T-helper 1 cell treated with Interleukin-12 subunit alpha and Interleukin-12 subunit beta and Interleukin-4 antibody, amounts not matched to agents 30 ng/mL and 1 ng/mL, for 36 hours (primary cell): ENCODE results near the gene KLHL29. TPM values are rescaled to one million over a fixed set of nuclear protein-coding genes. Genes with fewer than 3 reads are reported as not detected.
"Not testable (repeated sequence)": the region's sequence is repeated elsewhere in the genome, so short reads cannot be mapped to it uniquely, and the experiment has no call there.

Experiments
- intact Hi-C: fragments of 100-400 bp; cut with micrococcal nuclease; formaldehyde crosslinking; loops from one replicate; pipeline ENCODE4 v1.15.1; 2024
- total RNA-seq: library from RNA; stranded (reverse); gene quantifications from 2 replicates; pipeline ENCODE4 v1.2.3, GENCODE V29; 2022

The KLHL29 gene
- total RNA-seq: 2.2 and 2.6 TPM in 2 replicates

DNA sequence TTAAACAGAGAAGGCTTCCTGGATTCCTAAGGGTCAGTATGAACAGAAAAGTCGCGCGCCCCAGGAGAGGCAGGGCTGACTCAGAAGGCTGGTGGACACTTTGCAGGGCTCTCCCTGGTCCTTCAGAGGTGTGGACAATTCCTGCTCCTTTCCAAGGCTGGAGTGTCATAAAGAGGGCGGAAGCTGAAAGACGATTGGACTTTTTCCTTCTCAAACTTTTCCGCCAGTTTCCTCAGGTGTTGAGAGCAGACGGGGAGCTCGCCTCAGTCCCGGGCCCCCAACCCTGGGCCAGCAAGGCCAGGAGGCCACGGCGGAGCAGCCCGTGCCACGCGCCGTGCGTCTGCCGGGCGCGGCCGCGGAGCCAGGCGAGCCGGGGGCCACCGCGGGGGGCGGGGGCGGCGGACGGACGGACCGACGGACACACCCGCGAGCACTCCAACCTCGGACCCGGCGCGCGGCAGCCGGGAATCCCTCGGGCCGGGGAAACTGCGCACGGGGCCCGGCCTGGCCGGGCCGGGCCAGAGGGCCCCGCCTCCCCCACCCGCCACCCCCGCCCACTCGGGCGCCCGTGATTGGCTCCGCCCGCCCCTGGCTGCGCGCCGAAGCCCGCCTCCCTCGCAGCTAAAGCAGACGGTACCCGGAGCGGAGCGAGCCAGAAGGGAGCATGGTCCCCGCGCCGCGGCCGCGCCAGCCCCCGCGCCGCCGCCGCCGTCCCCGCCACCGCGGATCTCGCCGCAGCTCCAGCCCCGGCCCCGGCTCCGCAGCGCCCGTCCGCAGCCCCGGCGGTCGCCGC, at the start of gene KLHL29:
KLHL29 (plus strand) TSS at position 629 of the 793 bp plus-strand sequence. CDS start 177,018 bp downstream, outside the sequence.
- intact Hi-C loops: loop anchor here (2.0 to 10.0 kb wide), 5 partner anchors 68 to 692 kb away; partner anchors contain the start of genes ATAD2B and SF3B6

DNA sequence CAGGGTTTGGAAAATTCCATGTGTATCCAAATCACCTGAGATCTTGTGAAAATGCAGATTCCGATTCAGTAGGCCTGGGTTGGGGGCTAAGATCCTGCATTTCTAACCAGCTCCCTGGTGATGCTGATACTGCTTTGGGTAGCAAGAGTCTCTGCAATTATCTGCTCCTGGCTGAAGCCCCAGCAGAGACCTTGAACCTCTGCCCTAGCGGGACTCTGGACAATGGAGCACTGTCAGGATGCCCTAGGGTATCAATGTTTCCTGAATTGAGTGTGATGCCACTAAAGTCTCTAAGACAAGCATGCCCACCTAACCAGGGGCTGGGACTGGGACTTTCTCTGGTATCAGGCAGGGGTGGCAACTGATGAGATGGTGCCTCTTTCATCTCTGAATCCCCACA, 49.4 kb upstream of the KLHL29 start:
- intact Hi-C loops: no loop called here

DNA sequence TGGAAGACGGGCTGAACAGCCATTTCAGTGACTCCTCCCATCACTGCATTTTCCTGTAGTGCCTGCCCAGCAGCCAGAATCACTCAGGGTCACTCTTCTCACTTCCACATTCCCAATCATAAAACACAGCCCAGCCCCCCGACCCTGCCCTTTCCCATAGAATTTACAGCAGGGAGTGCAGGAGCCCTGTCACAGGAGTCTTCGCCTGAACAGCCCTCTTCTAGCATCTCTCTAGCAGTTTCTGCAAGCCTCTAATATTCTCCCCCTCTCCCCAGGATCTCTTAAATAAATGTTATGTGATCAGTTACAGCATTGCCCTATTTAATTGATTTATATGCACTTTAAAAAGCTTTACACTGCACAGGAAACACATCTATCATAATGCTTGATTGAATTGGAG, 42.9 kb upstream of the KLHL29 start:
- intact Hi-C loops: no loop called here

DNA sequence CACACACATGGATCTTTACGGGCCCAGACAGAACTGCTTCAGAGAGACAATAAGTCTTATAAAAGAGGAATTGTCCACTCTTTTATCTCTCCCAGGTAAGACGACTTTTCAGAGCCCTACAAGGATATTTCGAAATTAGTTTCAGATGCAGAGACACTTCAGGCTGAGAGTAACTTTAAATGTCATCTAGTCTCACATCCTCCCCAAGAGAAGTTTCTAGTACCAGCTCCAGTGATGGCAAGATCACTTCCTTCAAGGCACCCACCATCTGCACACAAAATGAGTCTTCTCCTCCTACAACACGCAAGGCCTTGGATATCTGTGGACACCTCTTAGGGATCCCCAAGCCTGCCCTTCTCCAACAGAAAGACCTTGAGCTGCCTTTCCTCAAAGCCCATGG, 39.0 kb upstream of the KLHL29 start:
- intact Hi-C loops: no loop called here

DNA sequence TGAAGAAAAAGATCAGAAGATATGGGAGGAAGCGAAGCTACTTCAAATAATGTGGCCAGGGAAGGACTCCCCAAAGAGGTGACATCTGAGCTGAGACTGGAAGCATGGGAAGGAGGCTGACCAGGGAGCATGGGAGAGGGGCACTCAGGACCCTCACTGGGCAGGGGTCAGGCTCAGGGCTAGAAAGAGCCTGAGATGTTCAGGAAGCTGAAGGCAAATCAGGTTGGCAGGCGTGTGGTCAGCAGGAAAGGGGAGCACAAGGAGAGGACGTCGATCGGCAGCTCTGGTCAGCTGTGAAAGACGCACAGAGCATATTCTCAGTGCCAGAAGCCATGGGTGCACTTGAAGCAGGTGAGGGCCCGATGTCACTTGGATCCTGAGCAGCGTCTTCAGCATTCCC, 38.2 kb upstream of the KLHL29 start:
- intact Hi-C loops: no loop called here

GRCh38 chr2:23347471-23348092, 37.4 kb upstream of the KLHL29 start:
- intact Hi-C loops: no loop called here

DNA sequence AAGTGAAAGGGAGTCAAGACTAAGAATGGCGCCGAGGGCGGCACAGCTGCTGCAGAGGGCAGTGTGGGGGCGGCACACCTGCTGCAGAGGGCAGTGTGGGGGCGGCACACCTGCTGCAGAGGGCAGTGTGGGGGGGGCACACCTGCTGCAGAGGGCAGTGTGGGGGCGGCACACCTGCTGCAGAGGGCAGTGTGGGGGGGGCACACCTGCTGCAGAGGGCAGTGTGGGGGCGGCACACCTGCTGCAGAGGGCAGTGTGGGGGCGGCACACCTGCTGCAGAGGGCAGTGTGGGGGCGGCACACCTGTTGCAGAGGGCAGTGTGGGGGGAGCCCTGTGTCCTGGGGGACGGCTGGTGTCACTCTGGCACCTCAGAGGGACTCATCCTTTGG, 36.9 kb upstream of the KLHL29 start:
- intact Hi-C loops: not testable (repeated sequence)

GRCh38 chr2:23349508-23349907, 35.5 kb upstream of the KLHL29 start:
- intact Hi-C loops: no loop called here

GRCh38 chr2:23350041-23350791, 34.8 kb upstream of the KLHL29 start:
- intact Hi-C loops: loop anchor here (2.0 to 5.0 kb wide), 3 partner anchors 151 to 217 kb away; no protein-coding TSS in a partner anchor

DNA sequence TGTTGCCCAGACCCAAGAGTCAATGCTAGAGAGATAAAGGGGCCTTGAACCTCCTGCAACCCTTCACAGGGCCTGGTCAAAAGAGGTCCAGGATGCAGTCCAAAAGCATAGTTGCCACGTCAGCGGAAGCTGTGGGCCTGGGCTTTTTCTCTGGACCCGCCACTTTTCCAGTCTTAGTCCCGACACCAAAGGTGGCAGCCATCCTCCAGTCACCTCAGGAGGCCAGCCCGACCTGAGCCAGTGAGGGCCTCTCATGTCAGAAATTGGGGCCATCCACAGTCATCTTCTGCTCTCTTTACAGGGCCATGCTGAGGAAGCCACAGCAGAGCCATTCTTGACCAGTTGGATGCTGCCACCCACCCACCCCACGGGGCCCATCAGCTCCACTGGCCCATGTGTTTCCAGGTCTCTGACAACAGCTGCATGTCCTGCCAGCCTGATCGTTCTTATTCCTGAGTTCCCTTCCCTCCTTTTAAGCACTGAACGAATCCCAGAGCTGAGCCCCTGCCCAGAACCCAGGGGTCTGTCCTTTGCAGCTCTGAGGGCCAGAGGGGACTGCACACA, 34.1 kb upstream of the KLHL29 start:
- intact Hi-C loops: loop anchor here (2.0 to 5.0 kb wide), 3 partner anchors 152 to 216 kb away; no protein-coding TSS in a partner anchor

DNA sequence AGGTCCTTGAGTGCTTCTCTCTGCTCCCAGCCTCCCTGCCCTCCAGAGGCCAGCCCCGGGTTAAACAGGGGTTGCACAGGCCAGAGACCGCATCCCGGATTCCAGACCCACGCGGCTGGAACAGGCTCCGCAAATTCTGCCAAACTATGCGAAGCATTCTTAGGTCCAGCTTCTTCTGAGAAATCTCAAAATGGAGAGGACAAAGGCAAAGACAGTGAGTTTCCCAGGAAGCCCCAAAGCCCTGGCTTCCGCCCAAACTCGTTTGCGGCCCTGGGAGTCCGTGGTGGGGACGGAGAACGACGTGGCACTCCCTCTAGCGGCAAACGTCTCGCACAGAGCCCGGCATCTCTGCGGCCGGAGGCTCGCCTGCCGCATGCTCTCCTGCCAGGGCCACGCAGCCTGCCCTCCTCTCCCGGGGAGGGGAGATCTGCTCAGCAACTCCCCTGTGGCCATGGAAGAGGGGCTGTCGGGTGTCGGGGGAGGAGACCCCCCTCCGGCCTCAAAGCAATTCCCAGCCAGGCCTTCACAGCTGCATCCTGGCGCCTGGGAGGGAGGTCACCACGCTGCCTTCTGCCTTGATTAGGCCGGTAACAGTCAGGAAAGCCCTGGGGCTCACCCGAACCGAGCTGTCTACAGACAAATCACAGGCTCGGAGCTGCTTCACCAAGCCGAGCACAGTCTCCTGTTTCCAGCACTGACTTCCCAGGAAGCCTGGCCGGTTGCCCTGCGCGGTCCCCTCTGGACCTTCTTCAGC, 33.4 kb upstream of the KLHL29 start:
- intact Hi-C loops: loop anchor here (2.0 to 5.0 kb wide), 3 partner anchors 153 to 216 kb away; no protein-coding TSS in a partner anchor

DNA sequence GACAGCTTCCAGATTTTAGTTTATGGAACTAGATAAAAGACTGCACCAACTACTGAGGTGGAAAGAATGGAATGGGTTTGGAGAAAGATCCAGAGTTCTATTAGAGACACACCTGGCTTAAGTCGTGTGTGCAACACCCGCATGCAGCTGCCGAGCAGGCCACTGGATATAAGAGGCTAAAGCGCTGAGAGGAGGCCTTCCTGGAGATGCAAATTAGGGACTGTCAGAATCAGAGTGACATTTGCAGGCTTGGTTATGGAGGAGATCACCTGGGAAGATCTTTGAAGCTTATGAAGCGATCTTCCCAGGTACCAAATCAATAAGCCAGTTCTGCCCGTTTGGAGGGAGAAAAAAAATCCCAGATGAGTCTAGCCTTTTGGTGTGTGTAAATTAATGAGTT, 30.4 kb upstream of the KLHL29 start:
- intact Hi-C loops: loop anchor here (5.0 kb wide), 2 partner anchors 178 to 213 kb away; no protein-coding TSS in a partner anchor

DNA sequence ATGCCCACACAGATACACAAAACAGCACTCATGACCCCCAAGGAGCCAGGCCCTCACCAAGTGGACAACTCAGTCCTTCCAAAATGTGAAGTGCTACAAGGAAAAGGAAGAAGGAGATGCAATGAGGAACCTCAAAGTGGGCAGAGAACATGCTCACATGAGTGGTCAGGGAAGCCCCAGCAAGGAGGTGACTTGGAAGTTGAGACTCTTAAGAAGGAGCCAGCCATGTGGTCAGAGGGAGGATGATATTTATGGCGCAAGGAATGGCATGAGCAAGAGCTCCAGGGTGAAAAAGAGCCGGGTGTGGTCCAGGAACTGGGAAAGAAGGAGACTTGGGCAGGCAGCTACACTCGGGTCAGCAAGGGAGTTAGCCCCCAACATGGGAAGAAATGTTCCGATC, 30.0 kb upstream of the KLHL29 start:
- intact Hi-C loops: no loop called here

- intact Hi-C loops: no loop called here
Measured at GRCh38 chr2:23356711-23357110, 28.3 kb upstream of the KLHL29 start.

DNA sequence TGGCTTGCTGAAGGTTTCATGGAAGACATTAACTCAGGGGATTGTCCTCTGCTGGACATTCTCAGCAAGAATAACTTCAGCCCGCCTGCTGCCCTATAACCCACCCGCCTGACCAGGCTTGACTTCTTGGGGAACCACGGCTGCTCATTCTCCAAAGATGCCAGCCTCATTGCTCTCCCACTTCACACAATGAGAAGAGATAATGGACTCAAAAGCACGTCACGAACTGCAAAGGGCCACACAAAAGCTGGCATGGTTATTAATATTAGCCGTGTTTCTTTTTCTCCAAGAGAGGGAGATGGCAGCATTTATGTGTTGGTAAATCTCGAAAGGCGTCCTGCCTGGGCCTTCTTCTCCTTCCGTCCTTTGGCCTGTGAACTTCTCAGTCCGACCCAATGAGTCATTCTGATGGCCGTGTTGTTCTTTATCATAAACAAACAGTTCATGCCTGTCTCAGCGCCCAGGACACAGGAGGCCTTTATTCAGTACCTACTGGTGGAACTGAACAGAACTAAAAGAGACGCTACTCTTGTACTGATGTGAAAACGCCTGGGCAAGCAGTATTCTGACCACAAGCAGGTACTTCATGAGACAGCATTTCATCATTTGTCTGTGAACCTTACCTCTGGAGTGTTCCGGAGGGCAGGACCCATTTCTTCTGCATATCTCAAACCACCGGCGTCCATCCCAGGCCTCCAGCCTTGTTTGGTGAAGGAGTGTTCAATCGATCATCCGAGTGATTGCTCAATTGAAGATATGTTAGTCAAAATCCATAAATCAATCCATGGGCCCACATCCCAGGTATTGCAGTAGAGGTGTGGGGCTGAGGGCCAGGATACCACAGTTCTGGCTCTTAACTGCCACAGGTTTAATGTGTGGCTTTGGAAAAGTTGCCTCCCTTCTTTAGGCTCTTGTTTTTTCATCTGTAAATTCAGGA, 25.1 kb upstream of the KLHL29 start:
- intact Hi-C loops: no loop called here

DNA sequence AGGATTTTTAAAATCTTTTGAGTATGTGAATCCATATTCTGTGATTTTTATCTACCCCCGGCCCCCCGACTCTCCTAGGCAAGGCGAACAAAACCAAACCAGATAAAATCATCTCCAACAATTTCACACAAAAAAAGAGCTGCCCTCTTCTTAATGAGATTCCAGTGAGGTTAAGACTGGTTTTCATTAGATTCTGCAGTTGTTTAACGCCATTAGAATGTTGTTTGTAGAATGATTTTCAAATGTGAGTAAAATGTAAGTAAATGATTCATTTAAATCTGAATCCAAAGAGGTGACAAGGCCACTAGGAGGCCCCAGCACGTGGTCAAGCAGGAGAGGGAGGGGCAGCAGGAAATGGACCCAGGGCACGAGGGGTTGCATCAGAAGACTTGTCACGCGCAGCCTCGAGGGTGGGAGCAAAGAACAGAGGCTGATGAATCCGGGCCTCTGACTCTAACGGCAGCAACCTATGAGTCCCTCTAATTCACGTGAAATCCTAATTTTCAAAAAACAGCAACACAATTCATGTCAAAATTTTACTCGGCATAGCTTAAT, 24.3 kb upstream of the KLHL29 start:
- intact Hi-C loops: no loop called here

DNA sequence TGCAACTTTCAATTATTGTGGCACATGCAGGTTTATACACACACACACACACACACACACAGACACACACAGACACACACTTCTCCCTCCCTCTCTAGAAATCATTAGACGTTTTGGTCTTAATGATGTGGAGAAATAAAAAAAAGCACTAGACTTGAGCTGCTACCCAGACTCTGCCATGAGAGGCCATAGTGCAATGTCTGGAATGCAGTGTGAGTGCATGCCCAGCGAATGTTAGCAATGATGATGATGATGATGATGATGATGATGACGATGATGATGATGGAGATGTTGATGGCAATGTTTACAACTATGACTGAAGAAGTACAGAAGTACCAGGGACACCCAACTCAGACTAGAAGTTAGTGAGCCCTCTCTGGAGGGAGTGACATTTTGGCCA, 23.8 kb upstream of the KLHL29 start:
- intact Hi-C loops: no loop called here

DNA sequence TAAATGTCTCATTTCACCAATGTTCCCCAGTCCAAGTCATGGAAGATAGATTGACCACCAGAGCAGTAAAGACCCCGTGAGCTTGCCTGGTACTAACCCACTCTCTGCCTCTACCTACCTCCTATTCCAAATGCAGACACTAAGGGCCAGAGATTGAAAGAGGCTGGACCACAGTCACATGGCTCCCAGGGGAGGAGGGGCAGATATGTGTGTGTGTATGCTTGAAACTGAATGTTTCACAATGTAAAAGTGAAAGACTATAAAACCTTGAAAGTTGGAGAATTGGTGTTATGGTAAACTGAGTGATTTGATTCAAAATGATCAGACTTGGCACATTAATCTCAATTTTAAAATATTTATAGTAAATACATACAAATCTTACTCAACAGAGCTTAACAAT, 21.7 kb upstream of the KLHL29 start:
- intact Hi-C loops: no loop called here

- intact Hi-C loops: no loop called here
Measured at GRCh38 chr2:23363831-23364230, 21.1 kb upstream of the KLHL29 start.
